Stomach (tissue), 9 donors: ENCODE measurements around the gene PITRM1. TPM values are rescaled to one million over a fixed set of nuclear protein-coding genes. Genes with fewer than 3 reads are reported as not detected.

Experiments used
- DNase-seq, 2 donors: peaks; one replicate each; pipeline versions ENCODE4 v3.0.0 to v3.0.0-alpha.2; 2013 to 2019
- H3K27ac ChIP-seq, 5 donors: fragments of 200-600 bp in 4 of 5; sonication (generic) in 4 of 5; one replicate each; pipeline ENCODE4 v1.5.1; 2013 to 2019; ENCODE audit warnings: mild to moderate bottlenecking in 1 of 5, moderate library complexity in 1 of 5
- H3K27me3 ChIP-seq, 3 donors: fragments of 200-600 bp; sonication (generic); one replicate each; pipeline ENCODE4 v1.5.1; 2017 to 2019; ENCODE audit warnings: mixed run types in 1 of 3
- H3K36me3 ChIP-seq, 4 donors: fragments of 200-600 bp; sonication (generic); 1 replicate in 3 of 4; 2 replicates in 1 of 4; pipeline ENCODE4 v1.5.1; 2016 to 2019
- H3K4me1 ChIP-seq, 4 donors: fragments of 200-600 bp; sonication (generic); one replicate each; pipeline ENCODE4 v1.5.1; 2016 to 2019
- H3K4me3 ChIP-seq, 4 donors: fragments of 200-600 bp; sonication (generic) in 3 of 4; one replicate each; pipeline ENCODE4 v1.5.1; 2016 to 2019; ENCODE audit warnings: mild to moderate bottlenecking in 1 of 4
- H3K9me3 ChIP-seq, 4 donors: fragments of 200-600 bp; sonication (generic); one replicate each; pipeline ENCODE4 v1.5.1; 2016 to 2019
- EP300 ChIP-seq: sonication (generic); formaldehyde crosslinking; IDR thresholded peaks from one replicate; pipeline ENCODE4 v1.6.1; 2017; ENCODE audit warnings: antibody characterized with exemption
- POLR2A ChIP-seq, 4 donors: fragments of 450-650 bp; IDR thresholded peaks; one replicate each; pipeline ENCODE4 v1.6.1; 2016; ENCODE audit warnings: antibody characterized with exemption in 4 of 4, control low read depth in 2 of 4, mild to moderate bottlenecking in 1 of 4, moderate library complexity in 1 of 4
- POLR2AphosphoS5 ChIP-seq, 3 donors: sonication (generic); formaldehyde crosslinking; IDR thresholded peaks; one replicate each; pipeline ENCODE4 v1.6.1; 2016; ENCODE audit warnings: antibody characterized with exemption in 3 of 3
- WGBS, 5 donors: extraction: QIAGEN DNeasy Blood & Tissue Kit in 3 of 5; methylation state at CpG; one replicate each; pipeline versions ENCODE4 v1.1.5 to v1.1.7; 2013 to 2018; 5-methylcytosine and 5-hydroxymethylcytosine counted together
- intact Hi-C: fragments of 100-400 bp; cut with DNase I; formaldehyde crosslinking; loops from one replicate; pipeline ENCODE4 v1.15.1; 2023; ENCODE audit warnings: low total_unique reads
- polyA plus RNA-seq, 3 donors: library from polyadenylated mRNA; stranded (reverse); fragments of 200-250 nt; gene quantifications; one replicate each; pipeline ENCODE4 v1.2.3, GENCODE V29; 2013
- total RNA-seq, 5 donors: library from RNA; depleted of rRNA; stranded (reverse); fragments of >200 nt; gene quantifications; one replicate each; pipeline versions ENCODE4 v1.1.0 to v1.2.3, GENCODE V29; 2014 to 2016
- TF ChIP-seq, protein P1 (sequence below), 7 experiments: fragments of 450-650 bp in 4 of 7; fragments of 200-600 bp in 3 of 7; sonication (generic) in 3 of 7; IDR thresholded peaks; one replicate each; pipeline ENCODE4 v1.5.1; 2016 to 2019; ENCODE audit warnings: antibody characterized with exemption in 7 of 7, control low read depth in 2 of 7, mild to moderate bottlenecking in 1 of 7
- donor health status: healthy with polysubstance abuse.
- donor health status: Bipolar disorder and iron deficiency.
- donor health status: healthy.

PITRM1 gene
- total and polyA plus RNA-seq, 8 donors = 32.3 to 95.1 (median 57.1) TPM

DNA sequence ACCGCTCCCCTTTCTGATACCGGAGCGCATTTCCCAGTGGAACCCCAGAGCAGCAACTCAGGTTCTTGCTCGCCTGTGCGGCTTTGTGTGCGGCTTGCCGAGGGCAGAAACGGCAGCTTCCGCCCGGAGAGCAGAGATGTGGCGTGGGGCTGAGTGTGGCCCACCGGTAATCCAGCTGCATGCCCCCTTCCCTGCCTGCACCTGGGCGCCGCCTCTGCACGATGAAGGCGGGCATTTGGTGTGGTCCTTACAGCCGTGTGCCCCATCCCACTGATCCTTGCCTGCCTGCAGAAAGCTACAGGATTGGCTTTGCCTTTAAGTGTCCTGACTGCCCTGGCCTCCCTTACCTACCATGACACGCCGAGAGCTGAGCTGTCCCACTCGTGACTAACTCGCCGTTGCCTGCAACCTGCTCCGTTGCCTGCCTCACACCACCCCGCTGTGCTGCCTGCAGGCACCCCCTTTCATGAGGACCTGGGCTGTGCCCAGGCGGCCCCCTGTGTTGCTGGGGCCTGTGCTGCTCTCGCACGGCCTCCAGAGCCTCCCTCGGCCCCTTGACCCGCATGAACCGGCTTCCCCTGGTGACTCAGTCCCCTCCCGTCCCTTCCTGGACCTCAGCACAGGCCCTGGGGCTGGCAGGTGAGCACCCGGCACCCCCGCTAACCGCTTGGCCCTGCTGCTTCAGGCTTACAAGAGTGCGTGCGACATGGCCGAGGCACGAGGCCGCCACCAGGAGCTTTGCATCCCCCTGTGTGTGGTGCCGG, 48.0 kb downstream of the PITRM1 start:
- intact Hi-C loops = no loop called here
- TF ChIP-seq, protein P1, sequence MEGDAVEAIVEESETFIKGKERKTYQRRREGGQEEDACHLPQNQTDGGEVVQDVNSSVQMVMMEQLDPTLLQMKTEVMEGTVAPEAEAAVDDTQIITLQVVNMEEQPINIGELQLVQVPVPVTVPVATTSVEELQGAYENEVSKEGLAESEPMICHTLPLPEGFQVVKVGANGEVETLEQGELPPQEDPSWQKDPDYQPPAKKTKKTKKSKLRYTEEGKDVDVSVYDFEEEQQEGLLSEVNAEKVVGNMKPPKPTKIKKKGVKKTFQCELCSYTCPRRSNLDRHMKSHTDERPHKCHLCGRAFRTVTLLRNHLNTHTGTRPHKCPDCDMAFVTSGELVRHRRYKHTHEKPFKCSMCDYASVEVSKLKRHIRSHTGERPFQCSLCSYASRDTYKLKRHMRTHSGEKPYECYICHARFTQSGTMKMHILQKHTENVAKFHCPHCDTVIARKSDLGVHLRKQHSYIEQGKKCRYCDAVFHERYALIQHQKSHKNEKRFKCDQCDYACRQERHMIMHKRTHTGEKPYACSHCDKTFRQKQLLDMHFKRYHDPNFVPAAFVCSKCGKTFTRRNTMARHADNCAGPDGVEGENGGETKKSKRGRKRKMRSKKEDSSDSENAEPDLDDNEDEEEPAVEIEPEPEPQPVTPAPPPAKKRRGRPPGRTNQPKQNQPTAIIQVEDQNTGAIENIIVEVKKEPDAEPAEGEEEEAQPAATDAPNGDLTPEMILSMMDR (IDR thresholded peaks at IDR 0.05) = no peak
- TF ChIP-seq POLR2AphosphoS5 (IDR thresholded peaks at IDR 0.05) = no peak
- no peak for TF ChIP-seq POLR2A (IDR thresholded peaks at IDR 0.05)
- TF ChIP-seq EP300 = no peak
- H3K27ac ChIP-seq = no peak overlapping the region
- 91 to 96% (median 95%) methylated on average over 39 to 40 of the region's 40 CpGs for WGBS, 5 donors
- peaks cover 7 to 86% (median 48%) of the 10 kb centered on the region in 4 donors for H3K36me3 ChIP-seq
- peaks cover 0 to 8% (median 2%) of the 10 kb centered on the region in 4 donors for H3K9me3 ChIP-seq
- H3K4me1 ChIP-seq = peaks cover 0 to 11% (median 2%) of the 10 kb centered on the region in 4 donors
- H3K4me3 ChIP-seq = no peak overlapping the region
- no peaks in the 10 kb centered on the region for H3K27me3 ChIP-seq
- DNase-seq = no peak

DNA sequence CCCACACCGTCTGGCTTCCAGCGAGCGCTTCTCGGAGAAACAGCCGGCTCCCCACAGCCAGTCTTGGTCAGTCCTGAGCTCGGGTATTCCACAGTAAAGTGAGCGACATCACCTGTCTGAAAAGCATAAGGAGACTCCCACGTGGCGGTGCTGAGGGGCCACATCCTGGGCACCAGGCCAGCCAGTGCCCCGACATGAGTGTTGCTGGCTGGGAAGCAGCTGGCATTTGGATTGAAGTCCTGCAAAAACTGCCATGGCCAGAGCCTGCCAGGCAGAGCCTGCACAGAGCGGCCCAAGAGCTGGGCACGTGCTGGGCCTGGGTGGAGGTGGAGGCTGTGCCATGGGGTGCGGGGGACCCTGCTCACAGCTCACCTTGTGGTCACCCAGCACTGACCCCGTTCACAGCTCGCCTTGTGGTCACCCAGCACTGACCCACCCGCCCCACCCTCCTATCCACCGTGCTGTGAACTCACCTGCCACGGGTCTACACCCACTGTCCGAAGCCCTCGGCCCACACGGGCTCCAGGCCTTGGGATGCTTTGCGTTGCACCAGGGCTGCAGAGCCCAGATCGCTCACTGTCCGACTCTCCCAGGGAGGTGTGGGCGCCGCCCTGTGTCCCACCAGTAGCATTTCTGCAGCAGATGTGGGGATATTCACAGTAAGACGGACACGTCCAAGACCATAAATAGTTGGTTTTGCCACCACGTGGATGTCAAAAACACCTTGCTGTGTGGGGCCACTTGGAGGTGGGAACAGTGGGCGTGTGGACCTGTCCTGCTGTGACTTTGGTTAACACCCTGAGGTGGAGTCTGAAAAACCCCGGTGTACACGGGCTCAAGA, 48.8 kb downstream of the PITRM1 start:
- H3K4me1 ChIP-seq = peaks cover 0 to 11% (median 2%) of the 10 kb centered on the region in 4 donors
- WGBS, 5 donors = 81 to 95% (median 87%) methylated on average over 22 to 32 of the region's 32 CpGs
- H3K27me3 ChIP-seq = no peaks in the 10 kb centered on the region
- H3K36me3 ChIP-seq = peaks cover 7 to 85% (median 48%) of the 10 kb centered on the region in 4 donors
- H3K9me3 ChIP-seq = peaks cover 0 to 8% (median 2%) of the 10 kb centered on the region in 4 donors
- no peak overlapping the region for H3K4me3 ChIP-seq
- TF ChIP-seq POLR2A (IDR thresholded peaks at IDR 0.05) = no peak
- no peak for TF ChIP-seq POLR2AphosphoS5 (IDR thresholded peaks at IDR 0.05)
- no peak for TF ChIP-seq EP300
- TF ChIP-seq, protein P1 (IDR thresholded peaks at IDR 0.05) = no peak
- H3K27ac ChIP-seq = no peak overlapping the region
- DNase-seq = no peak
- intact Hi-C loops = no loop called here

DNA sequence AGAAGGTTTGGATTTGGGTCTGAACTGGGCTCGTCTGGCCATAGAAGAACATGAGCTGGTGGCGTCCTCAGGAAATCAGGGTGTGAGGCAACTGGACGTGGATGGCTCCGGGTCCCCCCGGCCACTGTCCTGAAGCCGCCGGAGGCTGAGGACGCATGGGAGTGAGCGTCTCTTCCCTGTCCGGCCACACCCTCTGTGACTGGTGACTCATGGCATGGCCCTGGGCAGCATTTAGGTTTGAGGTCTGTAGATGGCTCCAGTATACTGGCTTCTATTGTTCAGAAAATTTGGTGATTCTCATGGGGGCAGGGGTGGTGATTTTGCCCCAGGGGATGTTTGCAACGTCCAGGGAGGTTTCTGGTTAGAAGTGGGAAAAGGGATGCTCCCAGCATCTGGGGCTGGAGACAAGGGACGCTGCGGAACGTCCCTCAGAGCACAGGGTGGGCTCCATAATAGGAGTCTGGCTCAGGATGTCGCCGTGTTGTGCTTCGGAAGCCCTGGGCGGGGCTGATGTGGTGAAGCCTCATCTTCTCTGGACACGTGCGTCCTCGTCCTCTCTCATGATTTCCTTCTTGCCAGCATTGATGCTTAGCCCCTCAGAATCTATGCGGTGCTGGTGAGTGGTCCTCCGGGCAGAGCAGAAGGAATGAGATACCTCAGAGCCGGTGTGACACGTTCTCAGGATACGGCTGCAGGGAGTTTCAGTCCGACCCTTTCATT, 49.9 kb downstream of the PITRM1 start:
- no peak overlapping the region for H3K27ac ChIP-seq
- H3K4me3 ChIP-seq = no peak overlapping the region
- intact Hi-C loops = no loop called here
- WGBS, 5 donors = 88 to 94% (median 93%) methylated on average over 25 to 27 of the region's 27 CpGs
- peaks cover 7 to 86% (median 58%) of the 10 kb centered on the region in 4 donors for H3K36me3 ChIP-seq
- no peaks in the 10 kb centered on the region for H3K9me3 ChIP-seq
- no peak for DNase-seq
- no peaks in the 10 kb centered on the region for H3K27me3 ChIP-seq
- TF ChIP-seq, protein P1 (IDR thresholded peaks at IDR 0.05) = no peak
- TF ChIP-seq EP300 = no peak
- TF ChIP-seq POLR2A (IDR thresholded peaks at IDR 0.05) = no peak
- no peak for TF ChIP-seq POLR2AphosphoS5 (IDR thresholded peaks at IDR 0.05)
- H3K4me1 ChIP-seq = peaks cover 0 to 11% (median 2%) of the 10 kb centered on the region in 4 donors

DNA sequence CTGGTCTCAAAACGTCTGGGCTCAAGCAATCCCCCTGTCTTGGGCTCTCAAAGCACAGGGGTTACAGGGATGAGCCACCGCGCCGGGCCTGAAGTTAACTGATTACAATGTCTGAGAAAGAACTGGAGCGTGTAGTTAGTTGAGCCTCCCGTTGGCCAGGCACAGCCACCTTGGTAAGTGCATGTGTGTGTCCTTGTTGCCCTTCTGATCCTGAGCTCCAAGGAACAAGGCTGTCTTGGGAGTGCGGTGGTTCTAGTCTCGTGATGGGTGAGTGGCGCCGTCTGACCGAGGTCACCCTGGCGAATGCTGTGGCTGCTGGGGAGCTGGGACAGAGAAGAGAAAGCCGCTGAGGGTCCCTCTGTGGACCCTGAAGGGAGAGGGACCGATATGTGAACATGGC, 50.5 kb downstream of the PITRM1 start:
- no peak overlapping the region for H3K27ac ChIP-seq
- no peaks in the 10 kb centered on the region for H3K9me3 ChIP-seq
- WGBS, 5 donors = 87 to 95% (median 92%) methylated on average over 3 to 14 of the region's 14 CpGs
- intact Hi-C loops = no loop called here
- H3K4me1 ChIP-seq = peaks cover 0 to 7% (median under 1%) of the 10 kb centered on the region in 4 donors
- no peaks in the 10 kb centered on the region for H3K27me3 ChIP-seq
- no peak for TF ChIP-seq POLR2AphosphoS5 (IDR thresholded peaks at IDR 0.05)
- H3K36me3 ChIP-seq = peaks cover 7 to 92% (median 64%) of the 10 kb centered on the region in 4 donors
- no peak for DNase-seq
- H3K4me3 ChIP-seq = no peak overlapping the region
